GM12801 (cell line): Measurements from ENCODE around the gene DOCK7.

ENCODE experiments used
- TF ChIP-seq, protein P1 (sequence below): IDR thresholded peaks from one replicate; pipeline ENCODE4 v1.5.1; 2011; ENCODE audit warnings: control low read depth; ENCODE audit not compliant: insufficient read length; ENCODE audit errors: extremely low read depth

DOCK7 gene

DNA sequence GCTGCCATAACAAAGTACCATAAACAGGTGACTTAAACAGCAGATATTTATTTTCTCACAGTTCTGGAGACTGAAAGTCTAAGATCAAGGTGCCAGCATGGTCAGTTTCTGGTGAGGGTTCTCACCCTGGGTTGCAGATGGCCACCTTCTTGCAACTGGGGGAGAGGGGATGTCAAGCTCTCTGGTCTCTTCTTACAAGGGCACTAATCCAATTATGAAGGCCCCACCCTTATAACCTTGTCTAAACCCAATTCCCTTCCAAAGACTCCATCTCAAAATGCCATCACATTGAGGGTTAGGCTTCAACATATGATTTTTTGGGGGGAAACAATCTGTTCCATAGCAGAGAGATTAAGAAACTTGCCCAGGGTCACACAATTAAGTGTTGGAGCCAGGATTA lies 115.7 kb downstream of the DOCK7 start:
- TF ChIP-seq, protein P1, sequence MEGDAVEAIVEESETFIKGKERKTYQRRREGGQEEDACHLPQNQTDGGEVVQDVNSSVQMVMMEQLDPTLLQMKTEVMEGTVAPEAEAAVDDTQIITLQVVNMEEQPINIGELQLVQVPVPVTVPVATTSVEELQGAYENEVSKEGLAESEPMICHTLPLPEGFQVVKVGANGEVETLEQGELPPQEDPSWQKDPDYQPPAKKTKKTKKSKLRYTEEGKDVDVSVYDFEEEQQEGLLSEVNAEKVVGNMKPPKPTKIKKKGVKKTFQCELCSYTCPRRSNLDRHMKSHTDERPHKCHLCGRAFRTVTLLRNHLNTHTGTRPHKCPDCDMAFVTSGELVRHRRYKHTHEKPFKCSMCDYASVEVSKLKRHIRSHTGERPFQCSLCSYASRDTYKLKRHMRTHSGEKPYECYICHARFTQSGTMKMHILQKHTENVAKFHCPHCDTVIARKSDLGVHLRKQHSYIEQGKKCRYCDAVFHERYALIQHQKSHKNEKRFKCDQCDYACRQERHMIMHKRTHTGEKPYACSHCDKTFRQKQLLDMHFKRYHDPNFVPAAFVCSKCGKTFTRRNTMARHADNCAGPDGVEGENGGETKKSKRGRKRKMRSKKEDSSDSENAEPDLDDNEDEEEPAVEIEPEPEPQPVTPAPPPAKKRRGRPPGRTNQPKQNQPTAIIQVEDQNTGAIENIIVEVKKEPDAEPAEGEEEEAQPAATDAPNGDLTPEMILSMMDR: no peak

DNA sequence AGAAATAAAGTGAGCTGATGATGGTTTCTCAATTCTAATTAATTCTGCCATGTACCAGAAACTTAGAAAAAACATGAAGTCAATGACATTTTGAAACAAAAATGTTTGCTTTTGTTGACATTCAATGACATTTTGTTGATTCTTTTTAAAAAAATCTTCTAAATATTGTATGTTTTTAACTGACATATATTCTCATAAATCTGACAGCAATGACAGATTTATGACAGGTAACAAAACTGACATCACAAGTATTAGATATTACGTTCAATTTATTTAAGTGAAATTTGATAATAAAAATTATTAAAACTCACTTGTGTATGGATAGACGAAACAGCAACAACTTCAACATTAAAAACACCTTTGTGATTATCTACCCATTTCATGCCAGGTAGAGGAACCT lies 126.9 kb downstream of the DOCK7 start:
- TF ChIP-seq, protein P1: no peak

DNA sequence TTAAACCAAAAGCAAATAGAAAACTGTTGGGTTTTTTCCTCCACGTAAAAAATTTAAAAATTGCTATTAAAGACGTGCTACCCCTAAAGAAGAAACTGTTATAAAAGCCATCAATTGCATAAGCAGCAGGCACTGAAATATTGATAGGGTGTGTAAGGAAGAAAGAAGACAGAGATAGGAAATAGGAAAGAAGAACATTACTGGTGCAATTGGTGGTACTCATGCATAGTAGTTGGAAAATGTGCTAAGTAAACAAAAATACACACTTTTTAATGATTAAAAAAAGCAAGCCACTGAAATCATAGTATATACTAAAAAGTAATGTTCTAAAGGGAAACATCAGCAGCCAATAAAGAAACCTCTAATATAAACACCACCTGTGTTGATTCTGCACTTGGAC lies 143.6 kb downstream of the DOCK7 start:
- TF ChIP-seq, protein P1: no peak

DNA sequence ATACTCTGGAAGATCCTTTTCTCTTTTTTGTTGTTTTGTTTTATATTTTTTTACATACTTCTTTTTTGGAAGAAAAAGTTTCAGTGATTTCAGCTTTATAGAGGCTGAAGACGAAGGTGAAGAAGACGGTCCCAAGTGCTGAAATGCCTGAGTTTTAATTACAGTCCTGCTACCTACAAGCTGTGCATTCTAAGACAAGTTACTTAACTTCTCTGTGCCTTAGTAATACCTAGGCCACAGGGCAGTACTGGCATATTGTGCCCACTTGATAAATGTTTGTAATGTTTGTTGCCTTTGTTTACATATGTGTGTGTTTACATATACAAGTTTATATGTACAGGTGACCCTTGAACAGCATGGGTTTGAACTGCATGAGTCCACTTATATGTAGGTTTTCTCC lies 147.1 kb downstream of the DOCK7 start:
- TF ChIP-seq, protein P1: no peak

DNA sequence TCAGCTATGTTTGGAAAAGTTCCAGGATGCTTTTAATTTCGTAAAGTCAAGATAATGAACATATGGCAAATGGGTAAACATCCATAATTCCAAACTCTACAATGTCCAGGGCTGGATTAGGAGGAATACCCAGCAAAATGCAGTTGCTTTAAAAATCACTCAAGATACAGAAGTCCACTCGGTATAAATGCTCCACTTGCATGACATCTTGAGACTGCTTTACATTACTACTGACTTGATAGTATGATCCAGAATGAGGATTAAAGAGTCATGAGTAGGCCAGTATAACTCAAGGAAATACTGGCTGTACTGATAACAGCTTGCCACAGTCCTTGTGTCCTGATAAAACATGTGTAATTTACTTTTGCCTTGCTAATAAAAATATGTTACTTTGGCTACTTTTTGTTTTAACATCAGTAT lies 149.1 kb downstream of the DOCK7 start:
- TF ChIP-seq, protein P1: no peak

DNA sequence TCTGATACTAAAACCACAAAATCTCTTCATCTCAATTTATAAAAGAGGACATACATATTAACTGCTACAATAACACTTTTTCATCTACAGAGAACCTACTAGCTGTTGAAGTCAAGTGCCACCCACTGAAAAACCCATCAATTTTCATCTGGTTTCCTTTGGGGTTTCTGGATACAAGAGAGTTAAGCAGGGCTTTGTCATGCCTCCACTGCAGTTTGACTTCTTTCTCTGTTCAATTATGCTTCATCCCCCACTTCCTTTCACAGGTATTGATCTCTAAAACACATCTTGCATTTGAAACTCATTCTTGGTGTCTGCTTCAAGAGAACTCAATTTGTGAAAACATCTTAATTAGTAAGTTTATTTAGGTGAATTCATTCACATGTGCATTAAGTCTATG lies 151.3 kb downstream of the DOCK7 start:
- TF ChIP-seq, protein P1: no peak

DNA sequence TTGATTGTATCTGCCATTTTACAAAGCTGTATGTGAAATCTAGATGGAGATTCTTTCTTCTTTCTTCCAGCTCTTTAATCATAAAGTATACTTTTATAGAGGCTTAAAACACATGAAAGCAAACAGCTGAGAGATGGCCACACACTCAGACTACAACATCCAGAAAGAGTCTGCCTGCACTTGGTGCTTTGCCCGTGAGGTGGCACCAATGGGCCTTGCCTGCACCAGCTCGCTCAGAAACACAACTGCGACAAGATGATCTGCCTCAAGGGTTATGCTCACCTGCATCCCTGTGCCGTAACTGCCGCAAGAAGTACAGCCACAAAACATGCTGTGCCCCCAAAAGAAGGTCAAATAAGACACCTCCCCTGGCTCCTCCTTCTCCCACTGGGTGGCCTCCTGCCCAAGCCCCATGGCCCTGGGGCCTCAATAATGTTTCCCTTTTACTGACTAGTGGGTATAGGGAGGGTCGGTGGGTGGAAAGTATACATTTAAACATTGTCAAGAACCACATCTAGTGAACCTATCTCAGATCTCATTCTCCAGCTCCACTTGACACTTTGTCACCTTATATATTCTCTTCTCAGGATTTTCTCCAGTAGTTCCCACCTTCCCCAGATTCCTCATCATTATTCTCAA lies 157.6 kb downstream of the DOCK7 start:
- TF ChIP-seq, protein P1: no peak
